UCSD-AML1 (cell line): ENCODE data around the gene LIN54.
"Not testable (repeated sequence)": the region's sequence is repeated elsewhere in the genome, so short reads cannot be mapped to it uniquely, and the experiment has no call there.

Experiments
- DNase-seq: peaks from one replicate; lab custom pipeline; 2025; ENCODE audit not compliant: unreplicated experiment; lab: John Stamatoyannopoulos, UW

The LIN54 gene

DNA sequence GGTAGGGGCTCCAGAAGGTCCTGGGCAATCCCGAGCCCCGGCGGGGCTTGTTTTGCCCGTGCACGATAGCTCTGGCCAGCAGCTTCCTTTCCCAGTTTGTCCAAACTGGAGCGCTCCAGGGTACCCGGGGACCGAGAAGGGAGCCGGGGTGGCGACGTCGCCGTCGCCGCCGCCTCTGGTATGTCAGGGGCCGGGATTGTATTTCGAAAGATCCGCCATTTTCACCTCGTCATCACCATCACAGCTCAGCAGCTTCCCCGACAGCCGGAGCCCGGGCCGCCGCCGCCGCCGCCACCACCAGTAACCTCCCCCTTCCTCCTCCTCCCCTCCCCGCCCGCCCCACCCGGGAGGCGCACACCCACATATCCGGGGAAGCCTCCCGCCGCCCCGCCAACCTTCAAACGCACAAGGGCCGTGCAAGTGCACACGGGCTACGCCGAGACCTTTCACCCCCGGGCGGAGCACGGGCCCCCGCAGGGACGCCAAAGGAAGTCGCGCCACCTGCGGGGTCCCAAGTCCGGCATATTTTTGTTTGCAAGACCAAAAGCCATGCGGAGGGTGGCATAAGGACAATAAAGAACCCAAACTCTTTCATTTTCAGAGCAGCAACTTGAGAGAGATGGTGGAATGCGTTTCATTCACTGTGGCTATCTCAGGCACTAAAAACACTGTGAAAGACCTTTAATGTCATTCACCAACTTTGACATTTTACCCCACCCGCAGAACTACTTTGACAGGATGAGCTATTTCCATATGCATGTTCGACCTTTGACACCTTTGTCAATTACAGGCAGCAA is at the start of gene LIN54:
LIN54 (minus strand) TSS at position 302 of the 797 bp plus-strand sequence. CDS start 25,979 bp downstream, outside the sequence.
- DNase-seq, result peak; percentile 84

GRCh38 chr4:83054928-83055327 is 44.3 kb upstream of the LIN54 start:
- DNase-seq, result no peak

GRCh38 chr4:83048781-83049180 is 38.2 kb upstream of the LIN54 start:
- not testable (repeated sequence) for DNase-seq

DNA sequence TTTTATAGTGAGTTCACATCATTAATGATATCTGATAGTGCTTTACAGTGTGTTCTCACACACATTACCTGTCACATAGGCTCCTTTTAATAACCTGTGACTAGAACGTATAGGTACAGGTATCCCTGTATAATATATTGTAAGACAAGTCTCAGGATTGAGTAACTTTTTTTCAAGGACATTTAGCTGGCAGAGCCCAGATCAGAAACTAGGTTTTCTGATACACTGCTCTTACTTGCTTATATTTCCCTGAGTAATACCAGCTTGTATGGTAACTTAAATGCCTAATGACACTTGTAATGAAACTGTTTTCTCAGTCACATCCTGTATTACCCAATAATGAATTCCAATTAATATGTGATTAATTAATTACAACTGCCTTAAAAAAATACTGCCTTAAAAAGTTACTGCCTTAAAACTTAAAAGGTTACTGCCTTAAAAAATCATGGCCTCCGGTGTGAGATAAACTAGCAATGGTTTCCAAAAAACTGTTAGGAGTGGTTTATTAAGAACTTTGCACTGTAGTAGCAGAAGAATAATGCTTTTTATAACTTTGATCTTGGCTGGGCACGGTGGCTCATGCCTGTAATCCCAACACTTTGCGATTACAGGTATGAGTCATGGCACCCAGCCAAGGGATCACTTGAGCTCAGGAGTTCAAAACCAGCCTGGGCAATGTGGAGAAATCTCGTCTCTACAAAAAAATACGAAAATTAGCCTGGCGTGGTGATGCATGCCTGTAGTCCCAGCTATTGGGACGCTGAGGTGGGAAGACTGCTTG is 36.3 kb upstream of the LIN54 start:
- DNase-seq, result no peak

DNA sequence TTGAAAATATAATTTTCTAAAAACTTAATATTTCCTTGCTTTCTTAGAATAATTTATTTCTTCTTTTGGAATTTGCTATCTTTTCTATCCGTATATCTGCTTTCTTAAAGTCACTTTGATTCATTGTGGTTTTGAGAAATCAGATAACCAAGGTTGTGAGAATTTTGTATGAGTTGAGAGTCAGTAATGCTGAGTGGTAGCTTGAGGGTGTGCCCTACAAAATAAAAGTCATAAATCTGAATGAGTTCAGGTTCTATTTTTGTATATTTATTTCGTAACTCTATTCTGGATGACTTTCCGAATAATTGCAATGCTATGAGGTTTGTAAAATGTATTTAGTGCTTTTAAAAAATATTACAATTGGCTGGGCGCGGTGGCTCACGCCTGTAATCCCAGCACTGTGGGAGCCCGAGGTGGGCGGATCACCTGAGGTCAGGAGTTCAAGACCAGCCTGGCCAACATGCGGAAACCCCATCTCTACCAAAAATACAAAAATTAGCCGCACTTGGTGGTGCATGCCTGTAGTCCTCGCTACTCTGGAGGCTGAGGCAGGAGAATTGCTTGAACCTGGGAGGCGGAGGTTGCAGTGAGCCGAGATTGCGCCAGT is 33.3 kb upstream of the LIN54 start:
- no peak for DNase-seq

DNA sequence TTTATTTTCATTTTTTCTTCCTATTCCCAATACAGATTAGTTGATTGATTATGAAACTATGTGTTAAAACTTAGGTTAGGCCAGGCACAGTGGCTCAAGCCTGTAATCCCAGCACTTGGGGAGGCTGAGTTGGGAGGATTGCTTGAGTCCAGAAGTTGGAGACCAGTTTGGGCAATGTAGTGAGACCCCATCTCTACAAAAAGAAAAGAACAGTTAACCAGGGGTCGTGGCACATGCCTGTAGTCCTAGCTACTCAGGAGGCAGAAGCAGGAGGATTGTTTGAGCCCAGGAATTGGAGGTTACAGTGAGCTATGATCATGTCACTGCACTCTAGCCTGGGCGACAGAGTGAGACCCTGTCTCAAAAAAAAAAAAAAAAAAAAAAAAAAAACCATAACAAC is 32.5 kb upstream of the LIN54 start:
- not testable (repeated sequence) for DNase-seq

GRCh38 chr4:83040269-83040668 is 29.6 kb upstream of the LIN54 start:
- DNase-seq, result no peak

- no peak for DNase-seq
Observed at GRCh38 chr4:83036991-83037665, 26.5 kb upstream of the LIN54 start.

- peak; percentile 97 for DNase-seq
Observed at GRCh38 chr4:83034630-83035494, 24.2 kb upstream of the LIN54 start, which contains the start of gene COPS4. COPS4 (plus strand) TSS chr4:83035183; CDS start chr4:83035225, 42 bp downstream.

DNA sequence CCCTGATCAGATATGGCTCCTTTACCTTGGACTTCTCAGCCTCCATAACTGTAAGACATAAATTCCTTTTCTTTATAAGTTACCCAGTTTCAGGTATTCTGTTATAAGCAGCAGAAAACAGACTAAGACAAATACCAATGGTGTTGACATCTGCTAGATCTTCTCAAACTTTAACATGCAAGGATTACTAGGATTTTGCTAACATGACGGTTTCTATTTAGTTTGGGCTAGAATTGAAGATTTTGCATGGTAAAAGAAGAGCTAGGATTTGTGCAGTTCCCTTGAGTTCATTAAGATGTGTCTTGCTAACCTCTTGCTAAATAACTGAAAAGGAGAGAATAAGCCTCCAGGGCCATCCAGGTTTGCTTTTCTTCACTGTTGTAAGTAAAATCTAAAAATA is 19.1 kb upstream of the LIN54 start:
- DNase-seq, result no peak

DNA sequence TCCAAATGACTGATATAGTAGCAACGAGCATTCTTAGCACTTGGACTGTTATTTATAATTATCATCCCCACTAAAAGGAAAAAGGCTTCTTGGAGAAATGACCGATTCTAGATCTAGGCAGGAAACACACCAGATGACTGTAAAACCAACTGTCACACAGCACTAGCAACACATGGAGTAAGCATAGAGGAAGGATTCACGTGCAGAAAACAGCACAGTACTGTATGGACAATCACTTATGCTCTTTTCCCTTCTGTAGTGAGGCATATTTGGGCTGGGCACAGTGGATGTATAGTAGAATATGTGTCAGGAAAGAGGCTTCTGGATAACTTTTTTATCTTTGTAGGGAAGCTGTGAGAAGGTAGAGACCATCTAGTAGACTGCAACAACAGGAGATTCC is 18.4 kb upstream of the LIN54 start:
- no peak for DNase-seq

DNA sequence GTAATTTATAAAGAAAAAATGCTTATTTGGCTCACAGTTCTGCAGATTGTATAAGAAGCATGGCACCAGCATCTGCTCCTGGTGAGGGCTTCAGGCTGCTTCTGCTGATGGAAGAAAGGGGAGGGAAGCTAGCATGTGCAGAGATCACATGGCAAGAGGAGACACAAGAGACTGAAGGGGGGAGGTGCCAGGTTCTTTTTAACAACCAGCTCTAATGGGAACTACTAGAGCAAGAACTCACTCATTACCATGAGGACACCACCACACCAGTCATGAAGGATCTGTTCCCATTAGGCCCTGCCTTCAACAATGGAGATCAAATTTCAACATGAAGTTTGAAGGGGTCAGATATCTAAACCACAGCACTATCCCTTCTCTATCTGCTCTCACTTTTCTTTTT is 14.9 kb upstream of the LIN54 start:
- DNase-seq, result no peak

DNA sequence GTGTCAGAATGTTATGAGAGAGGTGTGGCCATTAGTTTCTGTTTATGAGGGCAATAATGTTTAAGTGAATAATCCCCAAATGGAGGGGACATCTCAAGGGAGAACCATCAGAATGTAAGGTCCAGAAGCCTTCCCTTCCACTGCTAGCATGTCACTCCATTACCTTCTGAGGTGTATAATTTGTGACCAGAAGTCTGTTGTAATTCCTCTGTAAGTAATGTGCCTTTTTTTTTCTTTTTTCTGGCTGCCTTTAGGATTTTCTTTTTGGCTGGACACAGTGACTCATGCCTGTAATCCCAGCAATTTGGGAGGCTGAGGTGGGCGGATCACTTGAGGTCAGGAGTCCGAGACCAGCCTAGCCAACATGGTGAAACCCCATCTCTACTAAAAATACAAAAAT is 13.6 kb upstream of the LIN54 start:
- DNase-seq, result no peak

DNA sequence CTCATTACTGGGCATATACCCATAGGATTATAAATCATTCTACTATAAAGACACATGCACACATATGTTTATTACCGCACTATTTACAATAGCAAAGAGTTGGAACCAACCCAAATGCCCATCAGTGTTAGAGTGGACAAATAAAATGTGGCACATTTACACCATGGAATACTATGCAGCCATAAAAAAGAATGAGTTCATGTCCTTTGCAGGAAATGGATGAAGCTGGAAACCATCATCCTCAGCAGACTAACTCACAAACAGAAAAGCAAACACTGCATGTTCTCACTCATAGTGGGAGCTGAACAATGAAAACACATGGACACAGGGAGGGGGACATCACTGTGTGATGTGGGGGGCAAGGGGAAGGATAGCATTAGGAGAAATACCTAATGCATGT is 13.0 kb upstream of the LIN54 start:
- DNase-seq, result not testable (repeated sequence)

- DNase-seq, result no peak
Observed at GRCh38 chr4:83022724-83023450, 12.3 kb upstream of the LIN54 start.

DNA sequence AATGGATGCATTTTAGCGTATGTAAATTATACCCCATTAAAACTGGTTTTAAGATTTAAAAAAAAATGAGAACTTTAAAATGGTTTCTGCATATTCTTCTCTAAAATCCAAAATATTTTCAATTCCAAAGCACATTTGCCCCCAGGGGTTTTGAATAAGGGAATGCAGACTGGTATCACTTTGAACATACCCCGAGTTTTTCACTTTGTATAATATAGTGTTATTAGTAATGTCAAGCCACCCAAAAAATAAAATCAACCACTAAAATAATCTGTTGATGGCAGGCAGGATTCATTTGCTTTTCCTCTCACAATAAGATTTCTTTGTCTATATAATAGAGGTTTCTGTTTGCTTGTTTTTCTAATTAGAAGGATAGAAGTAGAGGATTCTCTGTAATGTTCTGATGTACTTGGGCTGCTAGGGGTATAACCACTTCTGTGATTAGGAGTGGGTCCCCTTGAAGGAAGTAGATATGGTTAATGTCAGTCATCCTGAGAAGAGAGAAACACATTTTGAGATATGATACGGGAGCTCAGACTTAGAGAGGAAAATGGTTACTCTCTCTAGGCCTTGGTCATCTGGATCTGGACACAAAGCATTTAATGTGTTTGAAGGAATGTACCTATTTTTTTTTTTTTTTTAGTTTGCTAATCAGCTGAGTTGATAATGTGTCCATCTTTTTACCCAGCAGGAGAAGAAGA is 9.3 kb upstream of the LIN54 start:
- DNase-seq, result no peak

DNA sequence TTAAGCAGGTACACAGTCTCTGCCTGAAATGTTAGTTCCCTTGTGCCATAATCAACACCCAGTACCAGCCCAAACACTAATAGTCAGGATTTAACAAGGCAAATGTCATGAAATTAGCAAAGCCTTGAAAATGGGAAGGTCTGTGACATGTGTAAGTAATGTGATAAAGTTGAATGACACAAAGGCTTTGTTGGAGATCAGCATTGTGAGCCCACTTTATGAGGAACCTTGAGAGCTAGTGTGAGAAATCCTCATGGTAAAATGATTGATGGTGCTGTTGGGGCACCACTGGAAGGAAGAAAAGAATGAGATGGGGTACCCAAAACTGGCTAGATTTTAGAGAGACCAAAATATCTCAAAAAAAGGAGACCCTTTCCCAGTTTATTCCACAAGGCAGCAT is 3.3 kb upstream of the LIN54 start:
- no peak for DNase-seq

DNA sequence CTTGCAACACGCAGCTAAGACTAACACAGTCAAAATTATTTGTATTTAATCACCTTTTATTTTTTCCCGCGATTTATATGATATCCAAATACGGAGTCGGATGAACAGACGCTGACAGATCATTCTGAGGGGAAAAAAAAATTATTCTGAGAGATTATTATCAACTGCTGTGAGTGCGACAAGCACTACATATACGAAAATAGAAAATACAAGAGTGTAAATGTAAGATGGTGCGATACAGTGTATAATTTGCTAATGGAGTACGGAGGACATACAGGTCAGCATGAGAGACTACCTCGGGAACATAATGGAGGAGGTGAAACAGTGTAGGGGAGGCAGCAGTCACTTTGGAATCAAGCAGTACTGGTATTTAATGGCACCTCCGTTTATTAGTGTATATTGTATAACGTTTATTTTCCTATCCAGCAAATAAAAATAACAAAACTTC is 2.8 kb upstream of the LIN54 start:
- no peak for DNase-seq
